ENCODE results near the gene PPP4R4.

DNA sequence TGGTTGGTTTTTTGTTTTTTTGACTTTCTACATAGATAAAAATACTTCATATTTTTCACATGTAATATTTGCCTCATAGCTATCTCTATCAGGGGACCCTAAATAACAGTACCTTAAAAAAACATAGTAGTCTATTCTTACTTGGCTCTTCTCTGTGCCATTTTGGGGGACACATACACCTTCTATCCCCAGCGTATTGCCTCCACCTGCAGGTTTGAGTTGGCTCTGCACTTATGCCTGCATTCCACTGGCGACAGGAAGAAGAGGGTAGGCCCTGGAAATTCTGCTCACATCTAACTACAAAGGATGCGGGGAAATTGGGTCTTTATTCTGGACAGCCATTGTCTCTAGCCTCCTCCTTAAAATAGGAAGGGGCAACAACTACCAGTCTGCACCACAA is 30.9 kb upstream of the PPP4R4 start:
- TF ChIP-seq YY1 (IDR thresholded peaks at IDR 0.05; ENCODE audit: insufficient read depth, insufficient read length) (no peak), ZNF274 (IDR thresholded peaks at IDR 0.05; ENCODE audit: low read depth, low read length) (no peak), SUZ12 (IDR thresholded peaks at IDR 0.05; ENCODE audit: extremely low read depth, insufficient read depth, insufficient read length) (no peak)
